Natural killer cell (primary cell): ENCODE measurements around the gene ADPRS. TPM values are rescaled to one million over a fixed set of nuclear protein-coding genes. Genes with fewer than 3 reads are reported as not detected.

Source experiments
- ATAC-seq, 3 donors: fragments of 150-1000 bp in 2 of 3; fragments of 200-7000 bp in 1 of 3; cut with Tn5 transposase; 1 replicate in 1 of 3; 2 replicates in 2 of 3; pipeline ENCODE4 v1.10.0; 2021; ENCODE audit warnings: mild to moderate bottlenecking in 2 of 3, moderate library complexity in 2 of 3
- DNase-seq, 2 donors: peaks; one replicate each; pipeline versions ENCODE4 v3.0.0 to v3.0.0-alpha.2; 2013 to 2021; ENCODE audit warnings: mixed read lengths in 1 of 2
- H3K27ac ChIP-seq: one replicate; pipeline ENCODE4 v1.5.1; 2013; ENCODE audit warnings: mild to moderate bottlenecking, low read length
- H3K27me3 ChIP-seq: one replicate; pipeline ENCODE4 v1.6.1; 2013; ENCODE audit warnings: low read length; ENCODE audit not compliant: control insufficient read depth, insufficient read depth
- H3K36me3 ChIP-seq: one replicate; pipeline ENCODE4 v1.6.1; 2013; ENCODE audit warnings: low read length; ENCODE audit not compliant: control insufficient read depth, insufficient read depth
- H3K4me1 ChIP-seq: one replicate; pipeline ENCODE4 v1.6.1; 2013; ENCODE audit warnings: low read length; ENCODE audit not compliant: control insufficient read depth, insufficient read depth
- H3K4me3 ChIP-seq: one replicate; pipeline ENCODE4 v1.5.1; 2013; ENCODE audit warnings: low read length
- H3K9me3 ChIP-seq: one replicate; pipeline ENCODE4 v1.6.1; 2013; ENCODE audit warnings: low read length; ENCODE audit not compliant: control insufficient read depth, insufficient read depth
- H3K27ac Mint-ChIP-seq, 2 donors: one replicate each; pipeline ENCODE4 v1.8.0; 2022; ENCODE audit warnings: mild to moderate bottlenecking in 2 of 2, mixed read lengths in 2 of 2, moderate library complexity in 1 of 2
- H3K27me3 Mint-ChIP-seq, 2 donors: one replicate each; pipeline ENCODE4 v1.8.0; 2022; ENCODE audit warnings: low read depth in 2 of 2, mixed read lengths in 2 of 2
- H3K36me3 Mint-ChIP-seq: one replicate; pipeline ENCODE4 v1.8.0; 2022; ENCODE audit warnings: mixed read lengths
- H3K4me1 Mint-ChIP-seq, 2 donors: one replicate each; pipeline ENCODE4 v1.8.0; 2022; ENCODE audit warnings: mixed read lengths in 2 of 2
- H3K4me3 Mint-ChIP-seq: one replicate; pipeline ENCODE4 v1.8.0; 2022; ENCODE audit warnings: mild to moderate bottlenecking, moderate library complexity, mixed read lengths
- H3K9me3 Mint-ChIP-seq, 2 donors: one replicate each; pipeline ENCODE4 v1.8.0; 2022; ENCODE audit warnings: mixed read lengths in 2 of 2
- CTCF ChIP-seq: fragments of 200-600 bp; IDR thresholded peaks from one replicate; pipeline ENCODE4 v1.8.0; 2022; ENCODE audit warnings: antibody characterized with exemption
- WGBS: methylation state at CpG from one replicate; pipeline ENCODE4 v1.1.7; 2013; ENCODE audit warnings: missing lambda C conversion rate; ENCODE audit not compliant: insufficient coverage; 5-methylcytosine and 5-hydroxymethylcytosine counted together
- intact Hi-C: fragments of 100-400 bp; cut with micrococcal nuclease; formaldehyde crosslinking; loops from one replicate; pipeline ENCODE4 v1.14.2; 2022
- total RNA-seq, 4 donors: library from RNA; stranded (reverse); fragments of 120-200 nt in 1 of 4; gene quantifications; one replicate each; pipeline versions ENCODE4 v1.2.3 to v1.2.4, GENCODE V29; 2013 to 2022

ADPRS gene
- total RNA-seq, 3 donors from 2014 or later (not counting 1 experiment from before 2014, with no cell fraction given) = 9.6 to 15.9 (median 12.4) TPM

- no peaks in the 10 kb centered on the region for H3K36me3 Mint-ChIP-seq
- WGBS = 30% methylated on average over 8 of the region's 8 CpGs
- Histone ChIP-seq H3K4me1 (peaks cover 35% of the 10 kb centered on the region), H3K9me3 (no peaks in the 10 kb centered on the region), H3K27me3 (peaks cover 6% of the 10 kb centered on the region), H3K4me3 (peak overlapping the region; percentile 37), H3K27ac (peak overlapping the region; percentile 59), H3K36me3 (peaks cover 22% of the 10 kb centered on the region)
- H3K27ac Mint-ChIP-seq = peak overlapping the region; percentile 82 to 94
- ATAC-seq (peak in 1 of 3 donors; percentile 5), DNase-seq (no peak)
- peaks cover 0 to 3% of the 10 kb centered on the region in 2 donors for H3K27me3 Mint-ChIP-seq
- peaks cover 17 to 19% of the 10 kb centered on the region in 2 donors for H3K4me1 Mint-ChIP-seq
- no peak for TF ChIP-seq CTCF
- H3K9me3 Mint-ChIP-seq = no peaks in the 10 kb centered on the region
- peak overlapping the region; percentile 91 for H3K4me3 Mint-ChIP-seq
- intact Hi-C loops = loop anchor here (2.0 kb wide), 1 partner anchor 61 kb away; the partner anchor contains the start of gene TRAPPC3
Measured at GRCh38 chr1:36088265-36088576, 471 bp upstream of the ADPRS start.

DNA sequence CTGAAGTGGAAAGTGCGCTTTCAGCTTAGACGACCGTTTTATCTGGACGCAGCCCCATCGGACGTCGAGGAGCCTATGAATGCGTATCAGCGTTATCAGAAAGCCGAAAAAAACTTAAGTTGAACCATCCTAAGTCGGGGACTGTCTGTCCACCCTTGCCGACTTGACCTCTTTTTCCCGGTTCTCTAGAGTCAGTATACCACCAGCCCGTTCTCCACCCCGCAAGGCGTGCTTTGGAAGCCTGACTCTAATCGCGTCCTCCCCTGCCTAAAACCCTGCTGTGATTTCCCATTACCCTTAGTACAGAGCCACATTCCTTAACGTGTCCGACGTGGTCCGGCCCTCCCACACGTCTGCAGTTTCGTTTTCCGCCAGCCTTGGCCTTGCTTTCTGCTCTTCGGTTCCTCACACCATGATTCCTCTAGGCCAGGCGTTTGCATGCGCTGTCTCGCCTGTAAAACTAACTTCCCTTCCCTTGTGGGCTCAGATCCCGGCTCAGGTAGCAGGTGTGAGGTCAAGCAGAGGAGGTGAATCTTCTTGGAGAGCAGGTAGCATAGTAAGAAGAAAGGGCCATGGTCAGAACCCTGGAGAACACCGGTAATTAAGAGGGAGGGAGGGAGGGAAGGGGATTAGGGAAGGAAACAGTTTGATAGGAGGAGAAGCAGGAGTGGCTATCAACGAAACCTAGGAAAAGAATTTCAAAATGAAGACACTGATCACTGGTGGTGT lies 865 bp downstream of the ADPRS start:
- H3K4me3 ChIP-seq = peak overlapping the region; percentile 79
- no peak for TF ChIP-seq CTCF
- 6% methylated on average over 32 of the region's 32 CpGs for WGBS
- intact Hi-C loops = loop anchor here (2.0 kb wide), 1 partner anchor 59 kb away; the partner anchor contains the start of gene TRAPPC3
- H3K27ac Mint-ChIP-seq = peak overlapping the region; percentile 82 to 94
- H3K4me3 Mint-ChIP-seq = peak overlapping the region; percentile 91
- no peaks in the 10 kb centered on the region for H3K36me3 Mint-ChIP-seq
- H3K27me3 ChIP-seq = peaks cover 6% of the 10 kb centered on the region
- peaks cover 34% of the 10 kb centered on the region for H3K36me3 ChIP-seq
- H3K9me3 Mint-ChIP-seq = no peaks in the 10 kb centered on the region
- H3K9me3 ChIP-seq = no peaks in the 10 kb centered on the region
- peak in 1 of 2 donors; percentile 47 for DNase-seq
- H3K27me3 Mint-ChIP-seq = peaks cover 0 to under 1% of the 10 kb centered on the region in 2 donors
- peaks cover 17 to 19% of the 10 kb centered on the region in 2 donors for H3K4me1 Mint-ChIP-seq
- peaks cover 25% of the 10 kb centered on the region for H3K4me1 ChIP-seq
- no peak for ATAC-seq
- H3K27ac ChIP-seq = peak overlapping the region; percentile 82

GRCh38 chr1:36091141-36091540 lies 2.4 kb downstream of the ADPRS start:
- peak overlapping the region; percentile 63 for H3K4me3 Mint-ChIP-seq
- intact Hi-C loops = no loop called here
- peaks cover 25% of the 10 kb centered on the region for H3K4me1 ChIP-seq
- no peaks in the 10 kb centered on the region for H3K27me3 ChIP-seq
- H3K27ac Mint-ChIP-seq = no peak overlapping the region
- H3K4me1 Mint-ChIP-seq = peaks cover 17 to 19% of the 10 kb centered on the region in 2 donors
- 94% methylated on average over 4 of the region's 4 CpGs for WGBS
- H3K4me3 ChIP-seq = no peak overlapping the region
- H3K27me3 Mint-ChIP-seq = no peaks in the 10 kb centered on the region
- H3K9me3 Mint-ChIP-seq = no peaks in the 10 kb centered on the region
- no peak for ATAC-seq
- no peak for DNase-seq
- no peak for TF ChIP-seq CTCF
- no peaks in the 10 kb centered on the region for H3K36me3 Mint-ChIP-seq
- H3K36me3 ChIP-seq = peaks cover 42% of the 10 kb centered on the region
- no peak overlapping the region for H3K27ac ChIP-seq
- no peaks in the 10 kb centered on the region for H3K9me3 ChIP-seq
